GM12878 (cell line): Measurements from ENCODE around the gene FNDC3B.

Experiments used
- HDAC2 ChIP-seq: fragments of 200-600 bp; sonication (generic); IDR thresholded peaks from 2 replicates; pipeline ENCODE4 v1.6.1; 2017
- HDAC6 ChIP-seq: fragments of 200-600 bp; sonication (generic); IDR thresholded peaks from one replicate; pipeline ENCODE4 v1.8.0; 2017; ENCODE audit warnings: antibody characterized with exemption; ENCODE audit not compliant: unreplicated experiment
- NR2C1 ChIP-seq: fragments of 450-650 bp; IDR thresholded peaks from 2 replicates; pipeline ENCODE4 v1.6.1; 2017; ENCODE audit warnings: antibody characterized with exemption, mild to moderate bottlenecking, moderate library complexity
- POLR2A ChIP-seq: IDR thresholded peaks from 2 replicates; pipeline ENCODE4 v1.6.1; 2011; ENCODE audit warnings: low read depth, mild to moderate bottlenecking, low read length
- RBBP5 ChIP-seq: fragments of 200-600 bp; sonication (generic); conservative IDR thresholded peaks from 2 replicates; pipeline ENCODE4 v1.6.1; 2016
- SUPT20H ChIP-seq: IDR thresholded peaks from 2 replicates; pipeline ENCODE4 v1.6.1; 2011; ENCODE audit warnings: low read depth, mild to moderate bottlenecking, low read length, moderate library complexity, borderline replicate concordance; ENCODE audit not compliant: control insufficient read depth
- TF ChIP-seq, protein P1 (sequence below): IDR thresholded peaks from 2 replicates; pipeline ENCODE4 v1.6.1; 2012; ENCODE audit warnings: low read length, inconsistent platforms
- TF ChIP-seq, protein P2 (sequence below): fragments of 450-650 bp; IDR thresholded peaks from 2 replicates; pipeline ENCODE4 v1.6.1; 2018; ENCODE audit warnings: borderline replicate concordance, mild to moderate bottlenecking; ENCODE audit not compliant: partially characterized antibody
- TF ChIP-seq, protein P3 (sequence below), 3 experiments: IDR thresholded peaks in 2 of 3; conservative IDR thresholded peaks in 1 of 3; 2 replicates each; pipeline ENCODE4 v1.5.1; 2011; ENCODE audit warnings: low read depth in 3 of 3, low read length in 3 of 3, mild to moderate bottlenecking in 3 of 3, control low read depth in 2 of 3, moderate library complexity in 2 of 3, inconsistent platforms in 1 of 3, mixed read lengths in 1 of 3; ENCODE audit not compliant: control insufficient read depth in 2 of 3, insufficient read depth in 1 of 3; ENCODE audit errors: extremely low read depth in 1 of 3
- TF ChIP-seq, protein P4 (sequence below): fragments of 450-650 bp; IDR thresholded peaks from 2 replicates; pipeline ENCODE4 v1.6.1; 2017; ENCODE audit warnings: mild to moderate bottlenecking, moderate library complexity

DNA sequence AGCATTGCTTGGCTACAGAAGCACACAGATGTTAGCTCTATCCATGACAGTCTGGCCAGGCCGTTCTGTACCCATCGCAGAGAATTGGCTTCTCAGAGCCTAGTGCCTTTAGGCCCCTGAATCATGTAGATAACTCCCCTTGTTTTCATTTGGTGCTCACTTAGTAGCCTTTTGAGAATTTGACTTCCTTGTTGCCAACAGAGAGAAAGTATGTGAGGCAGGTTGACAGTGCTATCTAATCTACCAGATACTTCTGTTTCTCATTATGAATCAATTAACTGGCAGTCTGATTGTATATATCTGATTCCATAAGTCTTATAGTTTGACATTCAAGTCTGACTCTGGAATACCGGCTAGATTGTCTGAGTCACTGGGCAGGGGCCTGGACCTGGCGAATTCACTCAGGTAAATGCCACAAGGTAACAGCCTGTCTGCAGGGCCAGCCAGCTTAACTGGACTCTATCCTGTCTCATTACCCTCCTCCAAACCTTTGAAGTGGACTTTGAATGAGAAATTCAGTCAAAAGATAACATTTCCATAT, 248.6 kb downstream of the FNDC3B start:
- TF ChIP-seq SUPT20H (no peak), POLR2A (no peak), RBBP5 (no peak), NR2C1 (no peak), HDAC6 (no peak), HDAC2 (no peak)
- TF ChIP-seq, protein P1, sequence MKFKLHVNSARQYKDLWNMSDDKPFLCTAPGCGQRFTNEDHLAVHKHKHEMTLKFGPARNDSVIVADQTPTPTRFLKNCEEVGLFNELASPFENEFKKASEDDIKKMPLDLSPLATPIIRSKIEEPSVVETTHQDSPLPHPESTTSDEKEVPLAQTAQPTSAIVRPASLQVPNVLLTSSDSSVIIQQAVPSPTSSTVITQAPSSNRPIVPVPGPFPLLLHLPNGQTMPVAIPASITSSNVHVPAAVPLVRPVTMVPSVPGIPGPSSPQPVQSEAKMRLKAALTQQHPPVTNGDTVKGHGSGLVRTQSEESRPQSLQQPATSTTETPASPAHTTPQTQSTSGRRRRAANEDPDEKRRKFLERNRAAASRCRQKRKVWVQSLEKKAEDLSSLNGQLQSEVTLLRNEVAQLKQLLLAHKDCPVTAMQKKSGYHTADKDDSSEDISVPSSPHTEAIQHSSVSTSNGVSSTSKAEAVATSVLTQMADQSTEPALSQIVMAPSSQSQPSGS: no peak
- TF ChIP-seq, protein P2, sequence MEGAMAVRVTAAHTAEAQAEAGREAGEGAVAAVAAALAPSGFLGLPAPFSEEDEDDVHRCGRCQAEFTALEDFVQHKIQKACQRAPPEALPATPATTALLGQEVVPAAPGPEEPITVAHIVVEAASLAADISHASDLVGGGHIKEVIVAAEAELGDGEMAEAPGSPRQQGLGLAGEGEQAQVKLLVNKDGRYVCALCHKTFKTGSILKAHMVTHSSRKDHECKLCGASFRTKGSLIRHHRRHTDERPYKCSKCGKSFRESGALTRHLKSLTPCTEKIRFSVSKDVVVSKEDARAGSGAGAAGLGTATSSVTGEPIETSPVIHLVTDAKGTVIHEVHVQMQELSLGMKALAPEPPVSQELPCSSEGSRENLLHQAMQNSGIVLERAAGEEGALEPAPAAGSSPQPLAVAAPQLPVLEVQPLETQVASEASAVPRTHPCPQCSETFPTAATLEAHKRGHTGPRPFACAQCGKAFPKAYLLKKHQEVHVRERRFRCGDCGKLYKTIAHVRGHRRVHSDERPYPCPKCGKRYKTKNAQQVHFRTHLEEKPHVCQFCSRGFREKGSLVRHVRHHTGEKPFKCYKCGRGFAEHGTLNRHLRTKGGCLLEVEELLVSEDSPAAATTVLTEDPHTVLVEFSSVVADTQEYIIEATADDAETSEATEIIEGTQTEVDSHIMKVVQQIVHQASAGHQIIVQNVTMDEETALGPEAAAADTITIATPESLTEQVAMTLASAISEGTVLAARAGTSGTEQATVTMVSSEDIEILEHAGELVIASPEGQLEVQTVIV: no peak
- TF ChIP-seq, protein P3, sequence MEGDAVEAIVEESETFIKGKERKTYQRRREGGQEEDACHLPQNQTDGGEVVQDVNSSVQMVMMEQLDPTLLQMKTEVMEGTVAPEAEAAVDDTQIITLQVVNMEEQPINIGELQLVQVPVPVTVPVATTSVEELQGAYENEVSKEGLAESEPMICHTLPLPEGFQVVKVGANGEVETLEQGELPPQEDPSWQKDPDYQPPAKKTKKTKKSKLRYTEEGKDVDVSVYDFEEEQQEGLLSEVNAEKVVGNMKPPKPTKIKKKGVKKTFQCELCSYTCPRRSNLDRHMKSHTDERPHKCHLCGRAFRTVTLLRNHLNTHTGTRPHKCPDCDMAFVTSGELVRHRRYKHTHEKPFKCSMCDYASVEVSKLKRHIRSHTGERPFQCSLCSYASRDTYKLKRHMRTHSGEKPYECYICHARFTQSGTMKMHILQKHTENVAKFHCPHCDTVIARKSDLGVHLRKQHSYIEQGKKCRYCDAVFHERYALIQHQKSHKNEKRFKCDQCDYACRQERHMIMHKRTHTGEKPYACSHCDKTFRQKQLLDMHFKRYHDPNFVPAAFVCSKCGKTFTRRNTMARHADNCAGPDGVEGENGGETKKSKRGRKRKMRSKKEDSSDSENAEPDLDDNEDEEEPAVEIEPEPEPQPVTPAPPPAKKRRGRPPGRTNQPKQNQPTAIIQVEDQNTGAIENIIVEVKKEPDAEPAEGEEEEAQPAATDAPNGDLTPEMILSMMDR (IDR thresholded peaks at IDR 0.05 in 2 of 3, conservative IDR thresholded peaks at IDR 0.05 in 1 of 3; ENCODE audit: control insufficient read depth in 2 of 3, extremely low read depth in 1 of 3, insufficient read depth in 1 of 3, low read depth in 3 of 3, low read length in 3 of 3): no peak
- TF ChIP-seq, protein P4, sequence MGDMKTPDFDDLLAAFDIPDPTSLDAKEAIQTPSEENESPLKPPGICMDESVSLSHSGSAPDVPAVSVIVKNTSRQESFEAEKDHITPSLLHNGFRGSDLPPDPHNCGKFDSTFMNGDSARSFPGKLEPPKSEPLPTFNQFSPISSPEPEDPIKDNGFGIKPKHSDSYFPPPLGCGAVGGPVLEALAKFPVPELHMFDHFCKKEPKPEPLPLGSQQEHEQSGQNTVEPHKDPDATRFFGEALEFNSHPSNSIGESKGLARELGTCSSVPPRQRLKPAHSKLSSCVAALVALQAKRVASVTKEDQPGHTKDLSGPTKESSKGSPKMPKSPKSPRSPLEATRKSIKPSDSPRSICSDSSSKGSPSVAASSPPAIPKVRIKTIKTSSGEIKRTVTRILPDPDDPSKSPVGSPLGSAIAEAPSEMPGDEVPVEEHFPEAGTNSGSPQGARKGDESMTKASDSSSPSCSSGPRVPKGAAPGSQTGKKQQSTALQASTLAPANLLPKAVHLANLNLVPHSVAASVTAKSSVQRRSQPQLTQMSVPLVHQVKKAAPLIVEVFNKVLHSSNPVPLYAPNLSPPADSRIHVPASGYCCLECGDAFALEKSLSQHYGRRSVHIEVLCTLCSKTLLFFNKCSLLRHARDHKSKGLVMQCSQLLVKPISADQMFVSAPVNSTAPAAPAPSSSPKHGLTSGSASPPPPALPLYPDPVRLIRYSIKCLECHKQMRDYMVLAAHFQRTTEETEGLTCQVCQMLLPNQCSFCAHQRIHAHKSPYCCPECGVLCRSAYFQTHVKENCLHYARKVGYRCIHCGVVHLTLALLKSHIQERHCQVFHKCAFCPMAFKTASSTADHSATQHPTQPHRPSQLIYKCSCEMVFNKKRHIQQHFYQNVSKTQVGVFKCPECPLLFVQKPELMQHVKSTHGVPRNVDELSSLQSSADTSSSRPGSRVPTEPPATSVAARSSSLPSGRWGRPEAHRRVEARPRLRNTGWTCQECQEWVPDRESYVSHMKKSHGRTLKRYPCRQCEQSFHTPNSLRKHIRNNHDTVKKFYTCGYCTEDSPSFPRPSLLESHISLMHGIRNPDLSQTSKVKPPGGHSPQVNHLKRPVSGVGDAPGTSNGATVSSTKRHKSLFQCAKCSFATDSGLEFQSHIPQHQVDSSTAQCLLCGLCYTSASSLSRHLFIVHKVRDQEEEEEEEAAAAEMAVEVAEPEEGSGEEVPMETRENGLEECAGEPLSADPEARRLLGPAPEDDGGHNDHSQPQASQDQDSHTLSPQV: no peak
